ENCODE results near the gene CCDC146. TPM values are rescaled to one million over a fixed set of nuclear protein-coding genes. Genes with fewer than 3 reads are reported as not detected.

The CCDC146 gene
- polyA plus RNA-seq, 1 of the 3 experiments (the other 2 are of a cell fraction) = 2.7 TPM

GRCh38 chr7:77222065-77222464 lies 99.7 kb downstream of the CCDC146 start:
- H3K9ac ChIP-seq = no peak overlapping the region
- H3K4me1 ChIP-seq (ENCODE audit: control insufficient read depth in 1 of 2, insufficient read depth in 2 of 2, low read depth in 1 of 2, low read length in 1 of 2) = 0 out of 4 replicates have a peak, but pooled peaks cover 0 to 6% of the 10 kb centered on the region in 2 experiments
- CTCF ChIA-PET = interaction anchor here (2.0 kb wide), 1 partner anchor 25 kb away, joined by 9 read pairs; no protein-coding TSS in a partner anchor
- H3K9me2 ChIP-seq = no peaks in the 10 kb centered on the region
- no peak for DNase-seq
- H3K4me3 ChIP-seq (ENCODE audit: low read depth in 2 of 2, low read length in 1 of 2) = no peak overlapping the region
- no peak overlapping the region for H3K27ac ChIP-seq (ENCODE audit: low read depth in 2 of 2, low read length in 1 of 2)
- no peak overlapping the region for H3K4me2 ChIP-seq
- H3K36me3 ChIP-seq (replicated peaks in 1 of 2; ENCODE audit: control insufficient read depth in 1 of 2, insufficient read depth in 2 of 2, low read length in 1 of 2) = no peaks in the 10 kb centered on the region
- TF ChIP-seq YY1 (IDR thresholded peaks at IDR 0.05; ENCODE audit: low read depth) (no peak), USF2 (IDR thresholded peaks at IDR 0.05; ENCODE audit: borderline replicate concordance, low read depth, low read length) (no peak), CHD2 (IDR thresholded peaks at IDR 0.05; ENCODE audit: low read length, partially characterized antibody) (no peak), REST (IDR thresholded peaks at IDR 0.05; ENCODE audit: low read depth, low read length) (no peak), GATA2 (CRISPR knock-in tag; IDR thresholded peaks at IDR 0.05) (no peak), FOXM1 (IDR thresholded peaks at IDR 0.05; ENCODE audit: low read depth) (no peak), JUND (IDR thresholded peaks at IDR 0.05) (no peak), MXI1 (IDR thresholded peaks at IDR 0.05; ENCODE audit: low read depth, low read length) (no peak), MAX (IDR thresholded peaks at IDR 0.05; ENCODE audit: low read depth) (no peak), ELF1 (IDR thresholded peaks at IDR 0.05) (no peak), RFX5 (IDR thresholded peaks at IDR 0.05; ENCODE audit: low read length) (no peak), PBX3 (IDR thresholded peaks at IDR 0.05) (no peak), USF1 (IDR thresholded peaks at IDR 0.05; ENCODE audit: borderline replicate concordance, low read depth) (no peak), TCF12 (IDR thresholded peaks at IDR 0.05) (no peak), EP300 (IDR thresholded peaks at IDR 0.05; ENCODE audit: borderline replicate concordance in 1 of 2, low read depth in 1 of 2, low read length in 1 of 2) (no peak), ZBTB33 (IDR thresholded peaks at IDR 0.05; ENCODE audit: borderline replicate concordance, low read depth) (no peak), TEAD4 (IDR thresholded peaks at IDR 0.05; ENCODE audit: borderline replicate concordance, insufficient read depth) (no peak), NRF1 (IDR thresholded peaks at IDR 0.05; ENCODE audit: low read depth, low read length) (no peak), FOXJ3 (CRISPR knock-in tag; IDR thresholded peaks at IDR 0.05) (no peak), MEF2A (IDR thresholded peaks at IDR 0.05; ENCODE audit: borderline replicate concordance, low read depth) (no peak)
- no peaks in the 10 kb centered on the region for H3K79me2 ChIP-seq (ENCODE audit: insufficient read depth)
- H4K20me1 ChIP-seq (ENCODE audit: insufficient read depth) = no peaks in the 10 kb centered on the region
- H3F3A ChIP-seq (replicated peaks; ENCODE audit: insufficient read depth) = no peaks in the 10 kb centered on the region
- H3K9me3 ChIP-seq = 0 out of 2 replicates have a peak, but pooled peaks cover 7% of the 10 kb centered on the region
- WGBS (ENCODE audit: low lambda C conversion rate) = 84% methylated on average over 4 of the region's 4 CpGs
- POLR2A ChIA-PET = no interaction called here
- no peaks in the 10 kb centered on the region for H3K27me3 ChIP-seq (ENCODE audit: insufficient read depth)
- H2AFZ ChIP-seq (ENCODE audit: low read depth) = no peak overlapping the region
